IMR-90 (cell line): ENCODE measurements around the gene TM4SF18. TPM values are rescaled to one million over a fixed set of nuclear protein-coding genes. Genes with fewer than 3 reads are reported as not detected.

Experiments
- ATAC-seq: fragments of 200-7000 bp; cut with Tn5 transposase; 2 replicates; pipeline ENCODE4 v1.9.1; 2020; ENCODE audit warnings: low read depth, mild to moderate bottlenecking, moderate library complexity
- BruUV-seq: library from RNA; stranded (reverse); fragments of 400-500 nt; replicated peaks from 2 replicates; lab custom pipeline; 2021; lab: Mats Ljungman, UMichigan
- CTCF ChIA-PET: fragments of 300-600 bp; formaldehyde crosslinking; extraction: SDS; loops from one replicate; lab custom pipeline; 2021; ENCODE audit warnings: antibody characterized with exemption; lab: Yijun Ruan, JAX
- POLR2A ChIA-PET: fragments of 300-600 bp; sonication (Branson Sonifier 250); formaldehyde crosslinking; loops from one replicate; lab custom pipeline; 2022; ENCODE audit warnings: antibody characterized with exemption; ENCODE audit not compliant: unreplicated experiment; lab: Charles Lee
- DNase-seq: peaks from one replicate; pipeline ENCODE4 v3.0.0; 2013
- H2AFZ ChIP-seq: replicated peaks from 2 replicates; pipeline ENCODE3; 2013; ENCODE audit warnings: low read length, mild to moderate bottlenecking; ENCODE audit not compliant: poor library complexity
- H2AK5ac ChIP-seq: 2 replicates; pipeline ENCODE4 v1.6.1; 2013; ENCODE audit warnings: low read depth, low read length, inconsistent platforms
- H2AK9ac ChIP-seq: replicated peaks from 2 replicates; pipeline ENCODE3; 2013; ENCODE audit warnings: mild to moderate bottlenecking, low read depth, low read length, moderate library complexity; ENCODE audit not compliant: poor library complexity
- H2BK120ac ChIP-seq: 2 replicates; pipeline ENCODE4 v1.6.1; 2013; ENCODE audit warnings: low read depth, low read length, inconsistent platforms
- H2BK15ac ChIP-seq: 3 replicates; pipeline ENCODE4 v1.6.1; 2013; ENCODE audit warnings: low read depth, low read length, inconsistent platforms
- H2BK20ac ChIP-seq: 2 replicates; pipeline ENCODE4 v1.6.1; 2013; ENCODE audit warnings: low read depth, mild to moderate bottlenecking, inconsistent platforms, low read length, moderate library complexity
- H2BK5ac ChIP-seq: 2 replicates; pipeline ENCODE4 v1.6.1; 2013; ENCODE audit warnings: mild to moderate bottlenecking, low read depth, low read length, inconsistent platforms; ENCODE audit not compliant: poor library complexity, severe bottlenecking
- H3K14ac ChIP-seq: replicated peaks from 2 replicates; pipeline ENCODE4 v1.6.1; 2013; ENCODE audit warnings: low read depth, low read length, inconsistent platforms
- H3K18ac ChIP-seq: 2 replicates; pipeline ENCODE4 v1.6.1; 2013; ENCODE audit warnings: low read depth, low read length, control low read depth
- H3K23ac ChIP-seq: 2 replicates; pipeline ENCODE4 v1.6.1; 2013; ENCODE audit warnings: low read depth, low read length, inconsistent platforms
- H3K27ac ChIP-seq: 2 replicates; pipeline ENCODE4 v1.5.1; 2013; ENCODE audit warnings: mild to moderate bottlenecking, control low read depth, low read length; ENCODE audit not compliant: insufficient read depth
- H3K27me3 ChIP-seq: 2 replicates; pipeline ENCODE4 v1.6.1; 2013; ENCODE audit warnings: low read length; ENCODE audit not compliant: control insufficient read depth, insufficient read depth
- H3K36me3 ChIP-seq: 2 replicates; pipeline ENCODE4 v1.6.1; 2013; ENCODE audit warnings: low read length, mixed read lengths; ENCODE audit not compliant: control insufficient read depth, insufficient read depth
- H3K4ac ChIP-seq: 2 replicates; pipeline ENCODE4 v1.6.1; 2013; ENCODE audit warnings: low read depth, low read length, inconsistent platforms
- H3K4me1 ChIP-seq: 2 replicates; pipeline ENCODE4 v1.6.1; 2013; ENCODE audit warnings: low read length, mixed read lengths; ENCODE audit not compliant: control insufficient read depth, insufficient read depth
- H3K4me2 ChIP-seq: 2 replicates; pipeline ENCODE4 v1.6.1; 2013; ENCODE audit warnings: low read depth, mild to moderate bottlenecking, control low read depth, low read length, moderate library complexity
- H3K4me3 ChIP-seq: 2 replicates; pipeline ENCODE4 v1.5.1; 2013; ENCODE audit warnings: low read depth, mild to moderate bottlenecking, control low read depth, low read length, moderate library complexity; ENCODE audit not compliant: insufficient read depth
- H3K56ac ChIP-seq: 2 replicates; pipeline ENCODE4 v1.6.1; 2013; ENCODE audit warnings: low read length, inconsistent platforms; ENCODE audit not compliant: insufficient read depth; ENCODE audit errors: extremely low read depth
- H3K79me1 ChIP-seq, 2 experiments: 2 replicates each; pipeline ENCODE4 v1.6.1; 2013; ENCODE audit warnings: low read length in 2 of 2, inconsistent platforms in 1 of 2, low read depth in 1 of 2
- H3K9ac ChIP-seq: 2 replicates; pipeline ENCODE4 v1.6.1; 2013; ENCODE audit warnings: low read depth, low read length, control low read depth
- H3K9me1 ChIP-seq: 2 replicates; pipeline ENCODE4 v1.6.1; 2013; ENCODE audit warnings: low read length, inconsistent platforms; ENCODE audit not compliant: insufficient read depth
- H3K9me3 ChIP-seq: 2 replicates; pipeline ENCODE4 v1.6.1; 2013; ENCODE audit warnings: low read length; ENCODE audit not compliant: control insufficient read depth, insufficient read depth
- H4K20me1 ChIP-seq: 2 replicates; pipeline ENCODE4 v1.6.1; 2013; ENCODE audit warnings: low read length, inconsistent platforms; ENCODE audit not compliant: insufficient read depth
- H4K5ac ChIP-seq: 2 replicates; pipeline ENCODE4 v1.6.1; 2013; ENCODE audit warnings: mild to moderate bottlenecking, low read depth, low read length, control low read depth
- H4K8ac ChIP-seq, 2 experiments: 2 replicates each; pipeline ENCODE4 v1.6.1; 2013; ENCODE audit warnings: low read depth in 2 of 2, low read length in 2 of 2, control low read depth in 1 of 2, inconsistent platforms in 1 of 2
- H4K91ac ChIP-seq: 2 replicates; pipeline ENCODE4 v1.6.1; 2013; ENCODE audit warnings: low read depth, low read length, inconsistent platforms; ENCODE audit not compliant: insufficient read depth
- BHLHE40 ChIP-seq: fragments of 150-350 bp; IDR thresholded peaks from 2 replicates; pipeline ENCODE4 v1.6.1; 2016; ENCODE audit warnings: mild to moderate bottlenecking, low read depth, low read length
- FOS ChIP-seq: fragments of 150-350 bp; IDR thresholded peaks from 2 replicates; pipeline ENCODE4 v1.6.1; 2016; ENCODE audit warnings: low read depth, low read length
- MXI1 ChIP-seq: IDR thresholded peaks from 2 replicates; pipeline ENCODE4 v1.6.1; 2012; ENCODE audit warnings: low read depth, mild to moderate bottlenecking, low read length, moderate library complexity, borderline replicate concordance
- POLR2A ChIP-seq: IDR thresholded peaks from 2 replicates; pipeline ENCODE4 v1.6.1; 2012; ENCODE audit warnings: mild to moderate bottlenecking, low read depth, low read length
- RAD21 ChIP-seq: IDR thresholded peaks from 2 replicates; pipeline ENCODE4 v1.6.1; 2012; ENCODE audit warnings: low read length, improper control_type of control experiment
- RFX5 ChIP-seq: IDR thresholded peaks from 2 replicates; pipeline ENCODE4 v1.8.0; 2012; ENCODE audit warnings: low read depth, mild to moderate bottlenecking, low read length, moderate library complexity
- SMC3 ChIP-seq: fragments of 150-350 bp; IDR thresholded peaks from 2 replicates; pipeline ENCODE4 v1.6.1; 2016; ENCODE audit warnings: low read depth, mild to moderate bottlenecking, antibody characterized with exemption, low read length, moderate library complexity
- USF2 ChIP-seq: fragments of 150-350 bp; IDR thresholded peaks from 2 replicates; pipeline ENCODE4 v1.6.1; 2017; ENCODE audit warnings: mild to moderate bottlenecking, antibody characterized with exemption, low read length, low read depth
- WGBS, 2 experiments: methylation state at CpG; one replicate each; pipeline versions ENCODE4 v1.1.5 to v1.1.7; 2013; ENCODE audit warnings: missing lambda C conversion rate in 2 of 2; ENCODE audit not compliant: insufficient read length in 1 of 2; ENCODE audit errors: extremely low coverage in 2 of 2; 5-methylcytosine and 5-hydroxymethylcytosine counted together
- dilution Hi-C: fragments of 300-500 bp; cut with HindIII; formaldehyde crosslinking; loops from one replicate; pipeline ENCODE4 v1.14.3; 2018; ENCODE audit warnings: low sequenced_read_pairs; ENCODE audit not compliant: unreplicated experiment
- in situ Hi-C: fragments of 300-500 bp; cut with MboI; formaldehyde crosslinking; loops from 3 replicates; pipeline ENCODE4 v1.14.3; 2019; ENCODE audit warnings: low sequenced_read_pairs, inconsistent platforms, mixed read lengths
- intact Hi-C: fragments of 100-400 bp; cut with micrococcal nuclease; formaldehyde crosslinking; loops from 2 replicates; pipeline ENCODE4 v1.10.0; 2022
- polyA plus RNA-seq, 3 experiments: library from polyadenylated mRNA; depleted of rRNA; stranded (reverse); fragments of >200 nt; gene quantifications; 2 replicates each; pipeline ENCODE4 v1.2.3, GENCODE V29; 2012; ENCODE audit warnings: low replicate concordance in 1 of 3
- total RNA-seq: library from RNA; depleted of rRNA; stranded (reverse); fragments of >200 nt; gene quantifications from 2 replicates; pipeline ENCODE4 v1.2.3, GENCODE V29; 2012
- TF ChIP-seq, protein P1 (sequence below): fragments of 150-350 bp; IDR thresholded peaks from 2 replicates; pipeline ENCODE4 v1.6.1; 2016; ENCODE audit warnings: low read depth, mild to moderate bottlenecking, low read length, moderate library complexity, borderline replicate concordance
- TF ChIP-seq, protein P2 (sequence below): conservative IDR thresholded peaks from 2 replicates; pipeline ENCODE4 v1.5.1; 2012; ENCODE audit warnings: mild to moderate bottlenecking, low read depth, low read length, improper control_type of control experiment

TM4SF18 gene
- total and polyA plus RNA-seq, 2 of the 4 experiments (the other 2 are of a cell fraction), result under 0.01 TPM; not detected in 1

- peak overlapping the region; percentile 1 for H3K4me2 ChIP-seq
- peak overlapping the region; percentile 37; the same call in 1 of the 2 replicates for H3K9ac ChIP-seq
- peak overlapping the region; percentile 95 for H4K5ac ChIP-seq
- TF ChIP-seq, protein P1, sequence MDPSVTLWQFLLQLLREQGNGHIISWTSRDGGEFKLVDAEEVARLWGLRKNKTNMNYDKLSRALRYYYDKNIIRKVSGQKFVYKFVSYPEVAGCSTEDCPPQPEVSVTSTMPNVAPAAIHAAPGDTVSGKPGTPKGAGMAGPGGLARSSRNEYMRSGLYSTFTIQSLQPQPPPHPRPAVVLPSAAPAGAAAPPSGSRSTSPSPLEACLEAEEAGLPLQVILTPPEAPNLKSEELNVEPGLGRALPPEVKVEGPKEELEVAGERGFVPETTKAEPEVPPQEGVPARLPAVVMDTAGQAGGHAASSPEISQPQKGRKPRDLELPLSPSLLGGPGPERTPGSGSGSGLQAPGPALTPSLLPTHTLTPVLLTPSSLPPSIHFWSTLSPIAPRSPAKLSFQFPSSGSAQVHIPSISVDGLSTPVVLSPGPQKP, result no peak
- TF ChIP-seq FOS (no peak), POLR2A (no peak), SMC3 (no peak), USF2 (no peak), MXI1 (no peak), RAD21 (no peak), RFX5 (no peak), BHLHE40 (no peak)
- TF ChIP-seq, protein P2, sequence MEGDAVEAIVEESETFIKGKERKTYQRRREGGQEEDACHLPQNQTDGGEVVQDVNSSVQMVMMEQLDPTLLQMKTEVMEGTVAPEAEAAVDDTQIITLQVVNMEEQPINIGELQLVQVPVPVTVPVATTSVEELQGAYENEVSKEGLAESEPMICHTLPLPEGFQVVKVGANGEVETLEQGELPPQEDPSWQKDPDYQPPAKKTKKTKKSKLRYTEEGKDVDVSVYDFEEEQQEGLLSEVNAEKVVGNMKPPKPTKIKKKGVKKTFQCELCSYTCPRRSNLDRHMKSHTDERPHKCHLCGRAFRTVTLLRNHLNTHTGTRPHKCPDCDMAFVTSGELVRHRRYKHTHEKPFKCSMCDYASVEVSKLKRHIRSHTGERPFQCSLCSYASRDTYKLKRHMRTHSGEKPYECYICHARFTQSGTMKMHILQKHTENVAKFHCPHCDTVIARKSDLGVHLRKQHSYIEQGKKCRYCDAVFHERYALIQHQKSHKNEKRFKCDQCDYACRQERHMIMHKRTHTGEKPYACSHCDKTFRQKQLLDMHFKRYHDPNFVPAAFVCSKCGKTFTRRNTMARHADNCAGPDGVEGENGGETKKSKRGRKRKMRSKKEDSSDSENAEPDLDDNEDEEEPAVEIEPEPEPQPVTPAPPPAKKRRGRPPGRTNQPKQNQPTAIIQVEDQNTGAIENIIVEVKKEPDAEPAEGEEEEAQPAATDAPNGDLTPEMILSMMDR, result no peak
- H4K20me1 ChIP-seq, result no peaks in the 10 kb centered on the region; the same call in 1 of the 2 replicates
- dilution Hi-C loops, result no loop called here
- H3K9me3 ChIP-seq, result no peaks in the 10 kb centered on the region
- no CpG with 5 or more reads among the region's 6 CpGs for WGBS, 2 experiments
- no peak overlapping the region for H3K4me3 ChIP-seq
- ChIA-PET POLR2A (no interaction called here), CTCF (interaction anchor here (1.5 kb wide), 1 partner anchor 19 kb away, joined by 4 read pairs; no protein-coding TSS in a partner anchor)
- no peaks in the 10 kb centered on the region for H3K27me3 ChIP-seq
- H3K9me1 ChIP-seq, result peaks cover 45% of the 10 kb centered on the region
- H2BK15ac ChIP-seq, result peak overlapping the region; percentile 86; the same call in 2 of the 3 replicates
- peak overlapping the region; percentile 97 for H2BK20ac ChIP-seq
- H3K4ac ChIP-seq, result peak overlapping the region; percentile 99
- peak overlapping the region; percentile 25 for H2AFZ ChIP-seq
- DNase-seq (no peak), ATAC-seq (no peak)
- H3K23ac ChIP-seq, result peak overlapping the region; percentile 77
- peak overlapping the region; percentile 98 for H3K18ac ChIP-seq
- H3K4me1 ChIP-seq, result peaks cover 32% of the 10 kb centered on the region
- peaks cover 10 to 47% of the 10 kb centered on the region in 2 experiments; a peak in 3 of 4 replicates for H3K79me1 ChIP-seq
- peak overlapping the region; percentile 97 for H2BK120ac ChIP-seq
- peak overlapping the region; percentile 89 for H2AK9ac ChIP-seq
- H3K36me3 ChIP-seq, result no peaks in the 10 kb centered on the region
- H2AK5ac ChIP-seq, result peak overlapping the region; percentile 98
- H3K56ac ChIP-seq, result peak overlapping the region; percentile 42
- peak overlapping the region; percentile 97 for H2BK5ac ChIP-seq
- H3K27ac ChIP-seq, result peak overlapping the region; percentile 65
- H4K8ac ChIP-seq, result peak overlapping the region; percentile 60 to 88
- in situ Hi-C loops, result no loop called here
- peak overlapping the region; percentile 92 for H4K91ac ChIP-seq
- BruUV-seq, result no TSS peak
- peak overlapping the region; percentile 81 for H3K14ac ChIP-seq
- intact Hi-C loops, result no loop called here
Observed at GRCh38 chr3:149382518-149382917, 49.1 kb upstream of the TM4SF18 start.
